Activated T-helper 1 cell treated with anti-CD3 and anti-CD28 coated beads, Interleukin-2, amount 50 U/mL, for 16 hours (primary cell): Measurements from ENCODE around the gene P2RY8.
"Not testable (repeated sequence)": the region's sequence is repeated elsewhere in the genome, so short reads cannot be mapped to it uniquely, and the experiment has no call there.

Experiments used
- DNase-seq, 2 donors: peaks; one replicate each; pipeline ENCODE4 v3.0.0-alpha.2; 2020; ENCODE audit warnings: low read depth in 1 of 2, low spot score in 1 of 2

Gene P2RY8

DNA sequence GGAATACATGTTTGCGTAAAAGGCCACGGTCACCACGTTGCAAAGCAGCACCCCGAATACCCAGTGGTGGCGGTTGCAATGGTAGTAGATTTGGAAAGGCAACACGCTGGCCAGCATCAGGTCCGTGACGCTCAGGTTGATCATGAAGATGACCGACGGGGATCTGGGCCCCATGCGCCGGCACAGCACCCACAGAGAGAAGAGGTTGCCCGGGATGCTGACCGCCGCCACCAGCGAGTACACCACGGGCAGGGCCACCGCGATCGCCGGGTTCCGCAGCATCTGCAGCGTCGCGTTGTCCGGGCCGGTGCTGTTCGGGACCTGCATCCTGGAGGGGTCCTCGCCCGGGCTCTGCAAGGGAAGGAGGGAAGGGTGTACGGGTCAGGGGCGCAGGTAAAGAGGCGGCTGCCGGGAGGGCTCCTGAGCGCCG lies 70.7 kb downstream of the P2RY8 start:
- no peak for DNase-seq

GRCh38 chrX:1465286-1466231 lies 71.4 kb downstream of the P2RY8 start:
- no peak for DNase-seq

GRCh38 chrX:1464971-1465285 lies 72.1 kb downstream of the P2RY8 start:
- no peak for DNase-seq

DNA sequence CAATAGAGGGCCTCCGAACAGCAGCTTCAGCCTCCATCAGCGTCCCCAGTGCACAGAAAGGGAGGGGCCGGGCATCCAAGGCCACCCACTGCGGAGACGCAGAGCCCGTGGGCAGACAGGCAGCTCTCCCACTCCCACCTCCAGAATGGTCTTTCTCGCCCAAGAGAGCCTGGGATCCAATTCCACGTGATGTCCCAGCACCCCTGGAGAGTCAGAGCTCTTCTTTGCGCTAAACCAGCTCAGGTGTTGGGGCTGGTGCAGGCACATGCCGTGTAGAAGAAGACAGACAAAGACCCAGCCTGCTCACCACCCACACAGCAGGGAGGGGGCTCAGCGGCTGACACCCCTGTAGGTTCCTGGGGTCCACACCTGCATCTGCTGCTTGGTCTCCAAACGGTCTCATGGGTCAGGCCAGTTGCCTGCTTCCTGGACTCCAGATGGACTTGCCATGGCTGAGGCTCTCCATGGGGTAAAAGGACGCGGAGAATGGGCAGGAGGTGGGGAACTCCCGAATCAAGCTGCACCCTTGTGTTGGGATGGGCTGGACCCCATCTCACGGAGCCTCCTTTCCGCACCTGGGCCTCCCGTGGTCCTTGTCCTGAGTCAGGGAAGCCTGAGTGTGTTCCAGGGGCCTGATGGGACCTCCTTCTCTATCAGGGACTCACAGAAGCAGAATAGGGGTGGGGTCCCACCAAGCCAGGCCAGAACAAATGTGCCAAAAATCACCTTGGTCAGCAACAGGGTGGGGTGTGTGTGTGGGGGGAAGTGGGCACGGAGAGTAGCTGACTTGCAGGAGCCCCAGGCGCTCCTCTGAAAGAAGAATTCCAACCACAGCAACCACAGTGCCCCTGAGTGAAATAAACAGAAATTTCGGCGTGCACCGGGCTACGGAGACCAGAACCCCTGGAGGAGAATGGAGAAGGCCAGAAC lies 72.7 kb downstream of the P2RY8 start:
- no peak for DNase-seq

GRCh38 chrX:1463581-1463980 lies 73.4 kb downstream of the P2RY8 start:
- DNase-seq, result no peak

DNA sequence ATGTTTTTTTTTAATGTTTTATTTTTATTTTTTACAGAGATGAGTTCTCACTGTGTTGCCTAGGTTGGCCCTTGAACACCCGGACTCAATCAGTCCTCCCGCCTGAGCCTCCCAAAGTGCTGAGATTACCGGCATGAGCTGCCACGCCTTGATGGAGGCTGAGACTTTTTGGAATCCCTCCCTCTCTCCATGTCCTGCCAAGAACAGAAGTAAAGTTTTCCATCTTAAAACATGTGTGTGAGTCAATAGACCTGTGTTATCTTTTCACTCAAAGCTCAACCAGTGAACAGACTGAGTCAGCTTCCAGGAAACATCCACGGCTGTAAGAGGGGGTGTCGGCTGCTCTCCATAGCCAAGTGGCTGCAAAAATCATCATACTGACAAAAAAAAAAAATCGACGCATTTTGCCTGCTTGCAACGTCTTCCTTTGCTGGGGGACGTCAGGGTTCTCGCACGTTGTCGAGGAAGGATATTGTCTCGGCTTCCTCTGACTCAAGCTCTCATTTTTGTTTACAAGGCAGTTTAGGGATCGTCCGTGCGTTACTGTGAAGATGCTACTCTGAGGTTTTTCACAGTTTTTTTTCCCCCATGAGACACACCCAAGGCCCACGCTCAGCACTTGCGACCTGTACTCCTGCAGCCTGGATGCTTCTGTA lies 74.3 kb downstream of the P2RY8 start:
- peak; percentile 35 to 61 for DNase-seq

DNA sequence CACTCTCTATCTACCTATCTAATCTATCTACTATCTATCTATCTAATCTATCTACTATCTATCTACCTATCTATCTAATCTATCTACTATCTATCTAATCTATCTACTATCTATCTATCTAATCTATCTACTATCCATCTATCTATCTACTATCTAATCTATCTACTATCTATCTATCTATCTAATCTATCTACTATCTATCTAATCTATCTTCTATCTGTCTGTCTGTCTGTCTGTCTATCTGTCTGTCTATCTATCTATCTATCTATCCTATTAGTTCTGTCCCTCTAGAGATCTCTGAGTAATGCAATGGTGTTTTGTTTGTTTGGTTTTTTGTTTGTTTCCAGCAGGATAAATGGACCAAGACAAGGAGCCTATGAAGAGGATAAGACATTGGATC lies 74.9 kb downstream of the P2RY8 start:
- no peak for DNase-seq

GRCh38 chrX:1455948-1456280 lies 81.1 kb downstream of the P2RY8 start:
- DNase-seq, result no peak

DNA sequence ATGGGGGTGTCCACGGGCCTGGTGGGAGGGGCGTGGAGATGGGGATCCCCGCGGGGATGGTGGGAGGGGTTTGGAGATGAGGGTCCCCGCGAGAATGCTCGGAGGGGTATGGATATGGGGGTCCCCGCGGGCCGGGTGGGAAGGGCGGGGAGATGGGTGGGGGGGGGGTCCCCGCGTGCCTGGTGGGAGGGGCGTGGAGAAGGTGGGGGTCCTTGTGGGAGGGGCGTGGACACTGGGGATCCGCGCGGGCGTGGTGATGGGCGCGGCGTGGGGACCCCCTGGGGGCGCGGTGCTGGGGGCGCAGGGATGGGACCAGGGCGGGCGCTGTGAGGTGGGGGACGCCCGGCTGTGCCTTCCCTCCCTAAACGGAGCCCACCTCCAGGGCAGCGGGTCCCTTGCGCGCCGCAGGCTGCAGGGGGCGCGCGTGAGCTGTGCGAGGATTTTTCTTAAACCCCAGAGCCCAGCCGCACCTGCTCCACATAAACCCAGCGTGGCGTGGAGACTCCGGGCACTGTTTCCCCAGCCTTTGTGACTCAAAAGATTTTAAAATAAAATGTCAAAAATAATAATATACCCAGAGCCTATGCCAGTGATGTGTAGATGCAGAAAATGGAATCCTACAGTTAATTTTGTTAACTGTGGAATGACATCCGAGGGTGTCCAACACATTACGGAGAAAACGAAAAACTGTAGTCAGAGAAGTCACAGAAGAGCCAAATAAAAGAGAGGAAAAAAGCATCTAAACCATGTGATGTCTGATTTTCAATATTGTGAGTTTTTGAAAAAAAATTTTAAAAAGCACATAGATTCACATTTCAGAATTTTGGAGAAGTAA lies 82.8 kb downstream of the P2RY8 start:
- DNase-seq, result peak; percentile 83 to 91

DNA sequence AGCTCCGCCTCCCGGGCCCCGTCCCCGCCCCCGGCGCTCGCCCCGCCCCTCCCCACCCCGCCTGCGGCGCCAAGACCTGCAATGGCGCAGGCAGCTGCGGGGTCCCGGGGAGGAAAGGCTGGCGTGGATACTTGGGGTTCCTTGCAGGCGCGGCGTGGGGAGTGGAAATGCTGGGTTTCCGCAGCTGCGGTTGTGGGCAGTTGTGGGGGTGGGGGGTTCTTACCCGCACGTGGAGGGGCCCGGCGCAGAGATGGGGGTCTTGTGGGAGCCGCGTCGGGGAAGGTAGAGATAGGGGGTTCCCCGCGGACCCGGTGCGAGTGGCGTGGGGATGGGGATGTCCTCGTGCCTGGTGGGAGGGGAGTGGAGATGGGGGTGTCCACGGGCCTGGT lies 83.6 kb downstream of the P2RY8 start:
- peak; percentile 48 to 67 for DNase-seq

DNA sequence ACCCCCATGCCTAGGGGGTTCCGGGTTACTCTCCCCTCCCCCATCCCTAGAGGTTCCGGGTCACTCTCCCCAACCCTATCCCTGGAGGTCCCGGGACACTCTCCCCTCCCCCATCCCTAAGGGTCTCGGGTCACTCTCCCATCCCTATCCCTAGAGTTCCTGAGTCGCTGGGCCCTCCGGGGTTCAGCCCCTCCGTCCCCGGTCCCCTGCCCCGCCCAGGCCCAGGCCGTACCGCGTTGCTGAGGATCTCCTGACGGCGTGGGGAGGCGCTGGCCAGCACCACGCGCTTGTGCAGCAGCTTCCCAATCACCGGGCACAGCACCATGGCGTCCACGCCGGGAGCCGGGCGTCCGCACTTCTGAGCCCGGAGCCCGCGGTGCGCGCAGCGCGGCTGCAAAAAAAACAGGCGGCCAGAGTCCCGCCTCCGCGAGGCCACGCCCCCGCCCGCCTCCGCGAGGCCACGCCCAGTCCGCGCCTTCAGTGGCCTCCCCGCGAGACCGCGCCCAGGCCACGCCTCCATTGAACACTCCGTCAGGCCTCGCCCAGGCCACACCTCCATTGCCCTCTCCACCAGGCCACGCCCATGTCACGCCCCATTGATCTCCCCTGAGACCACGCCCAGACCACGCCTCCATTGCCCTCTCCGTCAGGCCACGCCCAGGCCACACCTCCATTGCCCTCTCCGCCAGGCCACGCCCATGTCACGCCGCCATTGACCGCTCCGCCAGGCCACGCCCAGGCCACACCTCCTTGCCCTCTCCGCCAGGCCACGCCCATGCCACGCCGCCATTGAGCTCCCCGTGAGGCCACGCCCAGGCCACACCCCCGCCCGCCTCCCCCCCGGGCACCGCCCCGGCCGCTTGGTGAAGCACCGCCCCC lies 84.2 kb downstream of the P2RY8 start, which contains the start of gene ASMTL:
Gene ASMTL (minus strand): TSS at position 394 of the 879 bp plus-strand sequence. CDS start 69 bp downstream, at position 325.
- DNase-seq, result peak; percentile 100

GRCh38 chrX:1451661-1452515 lies 85.1 kb downstream of the P2RY8 start:
- DNase-seq, result no peak

- DNase-seq, result no peak
These were observed 85.7 kb downstream of the P2RY8 start for GRCh38 chrX:1451251-1451660.

DNA sequence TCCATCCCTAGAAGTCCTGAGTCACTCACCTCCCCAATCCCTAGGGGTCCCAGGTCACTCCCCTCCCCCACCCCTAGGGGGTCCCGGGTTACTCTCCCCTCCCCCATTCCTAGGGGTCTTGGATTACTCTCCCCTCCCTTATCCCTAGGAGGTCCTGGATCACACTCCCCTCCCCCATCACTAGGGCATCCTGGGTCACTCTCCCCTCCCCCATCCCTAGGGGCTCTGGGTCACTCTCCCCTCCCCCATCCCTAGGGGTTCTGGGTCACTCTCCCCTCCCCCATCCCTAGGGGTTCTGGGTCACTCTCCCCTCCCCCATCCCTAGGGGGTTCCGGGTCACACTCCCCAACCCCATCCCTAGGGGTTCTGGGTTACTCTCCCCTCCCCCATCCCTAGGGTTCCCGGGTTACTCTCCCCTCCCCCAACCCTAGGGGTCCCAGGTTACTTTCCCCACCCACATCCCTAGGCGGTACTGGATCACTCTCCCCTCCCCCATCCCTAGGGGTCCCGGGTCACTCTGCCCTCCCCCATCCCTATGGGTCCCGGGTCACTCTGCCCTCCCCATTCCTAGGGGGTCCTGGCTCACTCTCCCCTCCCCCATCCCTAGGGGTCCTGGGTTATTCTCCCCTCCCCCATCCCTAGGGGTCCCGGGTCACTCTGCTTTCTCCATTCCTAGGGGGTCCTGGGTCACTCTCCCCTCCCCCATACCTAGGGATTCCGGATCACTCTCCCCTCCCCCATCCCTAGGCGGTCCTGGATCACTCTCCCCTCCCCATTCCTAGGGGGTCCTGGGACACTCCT lies 86.4 kb downstream of the P2RY8 start:
- no peak for DNase-seq

DNA sequence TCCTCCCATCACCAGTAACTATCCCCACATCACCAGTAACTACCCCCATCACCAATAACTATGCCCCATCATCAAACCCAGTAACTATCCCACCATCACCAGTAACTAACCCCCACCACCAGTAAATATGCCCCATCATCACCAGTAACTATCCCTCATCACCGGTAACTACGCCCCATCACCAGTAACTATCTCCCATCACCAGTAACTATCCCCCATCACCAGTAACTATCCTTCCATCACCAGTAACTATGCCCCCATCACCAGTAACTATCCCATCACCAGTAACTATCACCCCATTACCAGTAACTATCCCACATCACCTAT lies 87.2 kb downstream of the P2RY8 start:
- DNase-seq, result no peak

- no peak for DNase-seq
These were observed 87.8 kb downstream of the P2RY8 start for GRCh38 chrX:1449036-1449822.

DNA sequence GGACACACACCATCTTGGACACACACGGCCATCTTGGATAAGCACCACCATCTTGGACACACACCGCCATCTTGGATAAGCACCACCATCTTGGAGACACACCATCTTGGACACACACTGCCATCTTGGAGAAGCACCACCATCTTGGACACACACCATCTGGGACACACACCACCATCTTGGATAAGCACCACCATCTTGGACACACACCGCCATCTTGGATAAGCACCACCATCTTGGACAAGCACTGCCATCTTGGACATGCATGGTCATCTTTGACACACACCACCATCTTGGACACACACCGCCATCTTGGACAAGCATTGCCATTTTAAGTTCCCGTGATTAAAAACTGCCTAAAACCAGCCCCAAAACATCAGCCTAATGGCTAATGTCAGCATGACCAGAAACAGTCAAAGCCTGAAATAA lies 88.4 kb downstream of the P2RY8 start:
- DNase-seq, result not testable (repeated sequence)
